SU-DHL-6 (cell line): ENCODE data around the gene CELF3.

Source experiments
- H2AFZ ChIP-seq: fragments of 200-600 bp; sonication (generic); 2 replicates; pipeline ENCODE4 v1.6.1; 2014; ENCODE audit warnings: low read depth, mild to moderate bottlenecking, moderate library complexity, mixed read lengths, antibody characterized with exemption, low read length; ENCODE audit not compliant: severe bottlenecking
- H3F3A ChIP-seq: fragments of 200-600 bp; shearing (Covaris generic); 2 replicates; pipeline ENCODE4 v1.6.0; 2016; ENCODE audit warnings: antibody characterized with exemption, mild to moderate bottlenecking; ENCODE audit not compliant: insufficient read depth
- H3K27ac ChIP-seq: fragments of 200-600 bp; sonication (generic); 2 replicates; pipeline ENCODE4 v1.5.1; 2016; ENCODE audit warnings: low read depth, mild to moderate bottlenecking, low read length, moderate library complexity, mixed read lengths
- H3K27me3 ChIP-seq: fragments of 200-600 bp; sonication (generic), shearing (Covaris generic); 2 replicates; pipeline ENCODE4 v1.6.0; 2014; ENCODE audit warnings: mild to moderate bottlenecking, low read length
- H3K36me3 ChIP-seq: fragments of 200-600 bp; sonication (generic); 2 replicates; pipeline ENCODE4 v1.6.1; 2014; ENCODE audit warnings: mild to moderate bottlenecking, low read length, mixed read lengths
- H3K4me2 ChIP-seq: fragments of 300-600, 200-600 bp; shearing (Covaris generic), sonication (generic); 2 replicates; pipeline ENCODE4 v1.6.0; 2014; ENCODE audit warnings: low read length, low read depth, mild to moderate bottlenecking; ENCODE audit not compliant: poor library complexity, severe bottlenecking
- H3K4me3 ChIP-seq: fragments of 200-600 bp; sonication (generic); 2 replicates; pipeline ENCODE4 v1.5.1; 2014; ENCODE audit warnings: antibody characterized with exemption, low read length, mild to moderate bottlenecking, mixed read lengths; ENCODE audit not compliant: insufficient read depth, poor library complexity, severe bottlenecking
- H3K79me2 ChIP-seq: fragments of 200-600 bp; sonication (generic); 2 replicates; pipeline ENCODE4 v1.6.1; 2014; ENCODE audit warnings: mild to moderate bottlenecking, low read length, moderate library complexity; ENCODE audit not compliant: insufficient read depth
- H3K9ac ChIP-seq: fragments of 200-600 bp; sonication (generic); 2 replicates; pipeline ENCODE4 v1.7.0; 2014; ENCODE audit warnings: mild to moderate bottlenecking, low read length
- H3K9me2 ChIP-seq: fragments of 200-600 bp; sonication (generic); replicated peaks from 2 replicates; pipeline ENCODE4 v1.6.1; 2014; ENCODE audit warnings: low read length; ENCODE audit not compliant: insufficient read depth
- H3K9me3 ChIP-seq: fragments of 200-600 bp; sonication (generic); 2 replicates; pipeline ENCODE4 v1.6.1; 2014; ENCODE audit warnings: low read length, mixed read lengths; ENCODE audit not compliant: insufficient read depth
- H4K20me1 ChIP-seq: fragments of 200-600 bp; sonication (generic); 2 replicates; pipeline ENCODE4 v1.6.1; 2014; ENCODE audit warnings: low read depth, mild to moderate bottlenecking, antibody characterized with exemption, low read length, moderate library complexity, mixed read lengths
- CTCF ChIP-seq: fragments of 200-600 bp; sonication (generic); IDR thresholded peaks from one replicate; pipeline ENCODE4 v1.5.1; 2017; ENCODE audit warnings: antibody characterized with exemption, mild to moderate bottlenecking, low read length, moderate library complexity; ENCODE audit not compliant: insufficient read depth, poor library complexity, severe bottlenecking
- EZH2phosphoT487 ChIP-seq: fragments of 200-600 bp; sonication (generic), shearing (Covaris generic); conservative IDR thresholded peaks from 2 replicates; pipeline ENCODE4 v1.6.1; 2018; ENCODE audit warnings: mild to moderate bottlenecking, antibody characterized with exemption, low read length, moderate library complexity, mixed read lengths

Gene CELF3

GRCh38 chr1:151710187-151710840 lies 6.3 kb downstream of the CELF3 start:
- no peaks in the 10 kb centered on the region for H3K36me3 ChIP-seq
- H3K9me3 ChIP-seq: no peaks in the 10 kb centered on the region
- H3K4me2 ChIP-seq: no peak overlapping the region
- no peaks in the 10 kb centered on the region for H3K79me2 ChIP-seq
- no peaks in the 10 kb centered on the region for H4K20me1 ChIP-seq
- no peak overlapping the region for H3K4me3 ChIP-seq
- no peak overlapping the region for H3K9ac ChIP-seq
- TF ChIP-seq EZH2phosphoT487: no peak
- no peak for TF ChIP-seq CTCF
- H3K27me3 ChIP-seq: no peaks in the 10 kb centered on the region
- no peaks in the 10 kb centered on the region for H3K9me2 ChIP-seq
- no peak overlapping the region for H2AFZ ChIP-seq
- no peaks in the 10 kb centered on the region for H3F3A ChIP-seq
- H3K27ac ChIP-seq: no peak overlapping the region

DNA sequence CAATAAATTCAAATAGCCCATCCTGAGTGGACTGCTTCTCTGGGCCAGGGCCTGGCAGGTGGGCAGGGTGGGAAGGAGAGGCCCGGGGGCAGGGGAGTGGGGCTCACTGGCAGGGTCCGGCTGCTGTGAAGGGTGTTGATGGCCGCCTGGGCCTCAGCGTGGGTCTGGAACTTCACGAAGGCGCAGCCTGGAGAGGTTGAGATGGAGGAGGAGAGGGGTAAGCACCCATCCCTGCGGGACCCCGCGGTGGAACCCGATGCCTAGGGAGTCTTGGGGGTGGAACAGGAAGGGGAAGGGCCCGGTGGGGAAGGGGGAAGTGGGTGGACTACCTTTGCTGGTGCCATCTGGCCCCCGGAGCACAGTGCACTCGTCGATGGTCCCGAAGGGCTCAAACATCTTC lies 7.7 kb downstream of the CELF3 start:
- Histone ChIP-seq H3K36me3 (no peaks in the 10 kb centered on the region), H3K79me2 (no peaks in the 10 kb centered on the region), H3K9me3 (no peaks in the 10 kb centered on the region), H4K20me1 (no peaks in the 10 kb centered on the region), H3K27ac (no peak overlapping the region), H3K9me2 (no peaks in the 10 kb centered on the region), H3F3A (no peaks in the 10 kb centered on the region), H3K27me3 (no peaks in the 10 kb centered on the region), H3K9ac (no peak overlapping the region), H3K4me3 (no peak overlapping the region), H3K4me2 (no peak overlapping the region), H2AFZ (no peak overlapping the region)
- no peak for TF ChIP-seq CTCF

DNA sequence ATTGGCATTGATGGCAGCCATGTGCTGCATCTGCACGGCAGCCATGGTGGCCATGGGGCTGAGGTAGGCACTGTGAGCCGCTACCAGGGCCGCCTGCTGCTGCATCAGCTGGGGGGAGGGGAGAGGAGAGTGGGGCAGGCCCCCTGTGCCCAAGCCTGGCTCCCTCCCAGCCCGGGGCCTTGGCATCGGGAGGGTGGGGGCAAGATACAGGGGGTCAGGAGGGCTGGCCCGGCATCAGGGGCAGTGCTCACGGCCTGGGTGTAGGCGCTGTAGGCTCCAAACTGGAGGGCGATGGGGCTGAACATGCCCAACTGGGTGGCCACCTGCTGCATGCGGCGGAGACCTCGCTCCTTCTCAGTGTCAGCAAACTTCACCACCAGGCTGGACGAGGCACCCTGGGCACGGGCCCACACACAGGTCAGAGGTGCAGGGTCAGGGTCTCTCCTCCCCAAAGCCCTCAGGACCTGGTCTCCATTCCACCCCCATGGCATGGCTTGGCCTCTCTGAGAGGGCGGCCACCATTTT lies 9.0 kb downstream of the CELF3 start:
- no peaks in the 10 kb centered on the region for H3K27me3 ChIP-seq
- no peaks in the 10 kb centered on the region for H3K9me2 ChIP-seq
- H3K4me3 ChIP-seq: no peak overlapping the region
- no peak overlapping the region for H3K4me2 ChIP-seq
- no peaks in the 10 kb centered on the region for H3K9me3 ChIP-seq
- H3K79me2 ChIP-seq: no peaks in the 10 kb centered on the region
- H3K36me3 ChIP-seq: no peaks in the 10 kb centered on the region
- H2AFZ ChIP-seq: no peak overlapping the region
- H3K27ac ChIP-seq: no peak overlapping the region
- no peak for TF ChIP-seq EZH2phosphoT487
- no peak for TF ChIP-seq CTCF
- no peaks in the 10 kb centered on the region for H4K20me1 ChIP-seq
- no peak overlapping the region for H3K9ac ChIP-seq
- H3F3A ChIP-seq: no peaks in the 10 kb centered on the region
